Measurements from ENCODE around the gene GRN. TPM values are rescaled to one million over a fixed set of nuclear protein-coding genes. Genes with fewer than 3 reads are reported as not detected.

GRN gene
- total and polyA plus RNA-seq, 2 of the 13 experiments (the other 11 are each of a cell fraction or from before 2014, with no cell fraction given): 86.6 to 143 TPM

DNA sequence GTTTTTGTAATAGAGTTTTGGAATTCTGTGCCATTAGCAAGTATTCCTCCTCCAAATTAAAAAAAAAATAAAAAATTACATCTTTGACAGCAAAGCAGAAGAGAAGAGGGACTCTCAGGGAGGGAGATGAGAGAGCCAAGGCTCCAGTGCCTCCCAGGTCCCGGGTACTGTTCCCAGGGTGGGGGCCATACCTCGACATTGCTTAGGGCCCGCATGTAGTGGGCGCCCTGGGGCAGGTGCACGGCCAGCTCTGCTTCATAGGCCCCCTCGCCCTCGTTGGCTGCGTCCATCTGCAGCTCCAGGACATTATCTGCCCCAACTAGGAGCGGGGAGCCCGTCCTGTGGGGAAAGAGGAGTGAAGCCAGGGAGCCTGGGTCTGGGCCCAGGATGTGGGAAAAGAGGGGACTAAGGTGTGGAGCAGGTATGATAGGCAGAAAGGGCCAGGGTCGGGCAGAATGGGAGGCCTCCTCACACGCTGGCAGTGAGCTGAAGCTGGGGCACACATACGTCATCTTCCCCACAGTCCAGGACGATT lies 33.1 kb downstream of the GRN start (continued):
- TF ChIP-seq TCF7 (IDR thresholded peaks at IDR 0.05; ENCODE audit: low read depth) (no peak), ZNF776 (CRISPR knock-in tag; IDR thresholded peaks at IDR 0.05) (no peak), ZNF274 (CRISPR knock-in tag; IDR thresholded peaks at IDR 0.05) (0 out of 2 replicates have a peak, but pooled peaks have one; percentile 39), RARA (CRISPR knock-in tag; IDR thresholded peaks at IDR 0.05) (no peak), AGO1 (IDR thresholded peaks at IDR 0.05; ENCODE audit: low read depth, low read length, poor library complexity, severe bottlenecking) (no peak), ZNF883 (CRISPR knock-in tag; IDR thresholded peaks at IDR 0.05; ENCODE audit: not compliant biosample characterization) (peak; percentile 34), ZSCAN29 (CRISPR knock-in tag; conservative IDR thresholded peaks at IDR 0.05) (no peak)
- TF ChIP-seq, protein P1, sequence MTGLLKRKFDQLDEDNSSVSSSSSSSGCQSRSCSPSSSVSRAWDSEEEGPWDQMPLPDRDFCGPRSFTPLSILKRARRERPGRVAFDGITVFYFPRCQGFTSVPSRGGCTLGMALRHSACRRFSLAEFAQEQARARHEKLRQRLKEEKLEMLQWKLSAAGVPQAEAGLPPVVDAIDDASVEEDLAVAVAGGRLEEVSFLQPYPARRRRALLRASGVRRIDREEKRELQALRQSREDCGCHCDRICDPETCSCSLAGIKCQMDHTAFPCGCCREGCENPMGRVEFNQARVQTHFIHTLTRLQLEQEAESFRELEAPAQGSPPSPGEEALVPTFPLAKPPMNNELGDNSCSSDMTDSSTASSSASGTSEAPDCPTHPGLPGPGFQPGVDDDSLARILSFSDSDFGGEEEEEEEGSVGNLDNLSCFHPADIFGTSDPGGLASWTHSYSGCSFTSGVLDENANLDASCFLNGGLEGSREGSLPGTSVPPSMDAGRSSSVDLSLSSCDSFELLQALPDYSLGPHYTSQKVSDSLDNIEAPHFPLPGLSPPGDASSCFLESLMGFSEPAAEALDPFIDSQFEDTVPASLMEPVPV (CRISPR knock-in tag; IDR thresholded peaks at IDR 0.05): no peak
- TF ChIP-seq, protein P2, sequence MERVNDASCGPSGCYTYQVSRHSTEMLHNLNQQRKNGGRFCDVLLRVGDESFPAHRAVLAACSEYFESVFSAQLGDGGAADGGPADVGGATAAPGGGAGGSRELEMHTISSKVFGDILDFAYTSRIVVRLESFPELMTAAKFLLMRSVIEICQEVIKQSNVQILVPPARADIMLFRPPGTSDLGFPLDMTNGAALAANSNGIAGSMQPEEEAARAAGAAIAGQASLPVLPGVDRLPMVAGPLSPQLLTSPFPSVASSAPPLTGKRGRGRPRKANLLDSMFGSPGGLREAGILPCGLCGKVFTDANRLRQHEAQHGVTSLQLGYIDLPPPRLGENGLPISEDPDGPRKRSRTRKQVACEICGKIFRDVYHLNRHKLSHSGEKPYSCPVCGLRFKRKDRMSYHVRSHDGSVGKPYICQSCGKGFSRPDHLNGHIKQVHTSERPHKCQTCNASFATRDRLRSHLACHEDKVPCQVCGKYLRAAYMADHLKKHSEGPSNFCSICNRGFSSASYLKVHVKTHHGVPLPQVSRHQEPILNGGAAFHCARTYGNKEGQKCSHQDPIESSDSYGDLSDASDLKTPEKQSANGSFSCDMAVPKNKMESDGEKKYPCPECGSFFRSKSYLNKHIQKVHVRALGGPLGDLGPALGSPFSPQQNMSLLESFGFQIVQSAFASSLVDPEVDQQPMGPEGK (CRISPR knock-in tag; IDR thresholded peaks at IDR 0.05): 0 out of 2 replicates have a peak, but pooled peaks have one; percentile 31
- TF ChIP-seq, protein P3, sequence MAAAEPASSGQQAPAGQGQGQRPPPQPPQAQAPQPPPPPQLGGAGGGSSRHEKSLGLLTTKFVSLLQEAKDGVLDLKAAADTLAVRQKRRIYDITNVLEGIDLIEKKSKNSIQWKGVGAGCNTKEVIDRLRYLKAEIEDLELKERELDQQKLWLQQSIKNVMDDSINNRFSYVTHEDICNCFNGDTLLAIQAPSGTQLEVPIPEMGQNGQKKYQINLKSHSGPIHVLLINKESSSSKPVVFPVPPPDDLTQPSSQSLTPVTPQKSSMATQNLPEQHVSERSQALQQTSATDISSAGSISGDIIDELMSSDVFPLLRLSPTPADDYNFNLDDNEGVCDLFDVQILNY (CRISPR knock-in tag; conservative IDR thresholded peaks at IDR 0.05): no peak
- TF ChIP-seq, protein P4, sequence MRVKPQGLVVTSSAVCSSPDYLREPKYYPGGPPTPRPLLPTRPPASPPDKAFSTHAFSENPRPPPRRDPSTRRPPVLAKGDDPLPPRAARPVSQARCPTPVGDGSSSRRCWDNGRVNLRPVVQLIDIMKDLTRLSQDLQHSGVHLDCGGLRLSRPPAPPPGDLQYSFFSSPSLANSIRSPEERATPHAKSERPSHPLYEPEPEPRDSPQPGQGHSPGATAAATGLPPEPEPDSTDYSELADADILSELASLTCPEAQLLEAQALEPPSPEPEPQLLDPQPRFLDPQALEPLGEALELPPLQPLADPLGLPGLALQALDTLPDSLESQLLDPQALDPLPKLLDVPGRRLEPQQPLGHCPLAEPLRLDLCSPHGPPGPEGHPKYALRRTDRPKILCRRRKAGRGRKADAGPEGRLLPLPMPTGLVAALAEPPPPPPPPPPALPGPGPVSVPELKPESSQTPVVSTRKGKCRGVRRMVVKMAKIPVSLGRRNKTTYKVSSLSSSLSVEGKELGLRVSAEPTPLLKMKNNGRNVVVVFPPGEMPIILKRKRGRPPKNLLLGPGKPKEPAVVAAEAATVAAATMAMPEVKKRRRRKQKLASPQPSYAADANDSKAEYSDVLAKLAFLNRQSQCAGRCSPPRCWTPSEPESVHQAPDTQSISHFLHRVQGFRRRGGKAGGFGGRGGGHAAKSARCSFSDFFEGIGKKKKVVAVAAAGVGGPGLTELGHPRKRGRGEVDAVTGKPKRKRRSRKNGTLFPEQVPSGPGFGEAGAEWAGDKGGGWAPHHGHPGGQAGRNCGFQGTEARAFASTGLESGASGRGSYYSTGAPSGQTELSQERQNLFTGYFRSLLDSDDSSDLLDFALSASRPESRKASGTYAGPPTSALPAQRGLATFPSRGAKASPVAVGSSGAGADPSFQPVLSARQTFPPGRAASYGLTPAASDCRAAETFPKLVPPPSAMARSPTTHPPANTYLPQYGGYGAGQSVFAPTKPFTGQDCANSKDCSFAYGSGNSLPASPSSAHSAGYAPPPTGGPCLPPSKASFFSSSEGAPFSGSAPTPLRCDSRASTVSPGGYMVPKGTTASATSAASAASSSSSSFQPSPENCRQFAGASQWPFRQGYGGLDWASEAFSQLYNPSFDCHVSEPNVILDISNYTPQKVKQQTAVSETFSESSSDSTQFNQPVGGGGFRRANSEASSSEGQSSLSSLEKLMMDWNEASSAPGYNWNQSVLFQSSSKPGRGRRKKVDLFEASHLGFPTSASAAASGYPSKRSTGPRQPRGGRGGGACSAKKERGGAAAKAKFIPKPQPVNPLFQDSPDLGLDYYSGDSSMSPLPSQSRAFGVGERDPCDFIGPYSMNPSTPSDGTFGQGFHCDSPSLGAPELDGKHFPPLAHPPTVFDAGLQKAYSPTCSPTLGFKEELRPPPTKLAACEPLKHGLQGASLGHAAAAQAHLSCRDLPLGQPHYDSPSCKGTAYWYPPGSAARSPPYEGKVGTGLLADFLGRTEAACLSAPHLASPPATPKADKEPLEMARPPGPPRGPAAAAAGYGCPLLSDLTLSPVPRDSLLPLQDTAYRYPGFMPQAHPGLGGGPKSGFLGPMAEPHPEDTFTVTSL (CRISPR knock-in tag; IDR thresholded peaks at IDR 0.05; ENCODE audit: borderline replicate concordance): no peak
- TF ChIP-seq, protein P5, sequence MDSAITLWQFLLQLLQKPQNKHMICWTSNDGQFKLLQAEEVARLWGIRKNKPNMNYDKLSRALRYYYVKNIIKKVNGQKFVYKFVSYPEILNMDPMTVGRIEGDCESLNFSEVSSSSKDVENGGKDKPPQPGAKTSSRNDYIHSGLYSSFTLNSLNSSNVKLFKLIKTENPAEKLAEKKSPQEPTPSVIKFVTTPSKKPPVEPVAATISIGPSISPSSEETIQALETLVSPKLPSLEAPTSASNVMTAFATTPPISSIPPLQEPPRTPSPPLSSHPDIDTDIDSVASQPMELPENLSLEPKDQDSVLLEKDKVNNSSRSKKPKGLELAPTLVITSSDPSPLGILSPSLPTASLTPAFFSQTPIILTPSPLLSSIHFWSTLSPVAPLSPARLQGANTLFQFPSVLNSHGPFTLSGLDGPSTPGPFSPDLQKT (CRISPR knock-in tag; IDR thresholded peaks at IDR 0.05; ENCODE audit: borderline replicate concordance): no peak
- TF ChIP-seq, protein P6, sequence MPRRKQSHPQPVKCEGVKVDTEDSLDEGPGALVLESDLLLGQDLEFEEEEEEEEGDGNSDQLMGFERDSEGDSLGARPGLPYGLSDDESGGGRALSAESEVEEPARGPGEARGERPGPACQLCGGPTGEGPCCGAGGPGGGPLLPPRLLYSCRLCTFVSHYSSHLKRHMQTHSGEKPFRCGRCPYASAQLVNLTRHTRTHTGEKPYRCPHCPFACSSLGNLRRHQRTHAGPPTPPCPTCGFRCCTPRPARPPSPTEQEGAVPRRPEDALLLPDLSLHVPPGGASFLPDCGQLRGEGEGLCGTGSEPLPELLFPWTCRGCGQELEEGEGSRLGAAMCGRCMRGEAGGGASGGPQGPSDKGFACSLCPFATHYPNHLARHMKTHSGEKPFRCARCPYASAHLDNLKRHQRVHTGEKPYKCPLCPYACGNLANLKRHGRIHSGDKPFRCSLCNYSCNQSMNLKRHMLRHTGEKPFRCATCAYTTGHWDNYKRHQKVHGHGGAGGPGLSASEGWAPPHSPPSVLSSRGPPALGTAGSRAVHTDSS (CRISPR knock-in tag; conservative IDR thresholded peaks at IDR 0.05): no peak
